ENCODE data around the gene PAXX.
"Not testable (repeated sequence)": the region's sequence is repeated elsewhere in the genome, so short reads cannot be mapped to it uniquely, and the experiment has no call there.

PAXX gene

GRCh38 chr9:137032858-137033257 is 40.6 kb downstream of the PAXX start:
- DNase-seq (ENCODE audit: low spot score) = no peak

- not testable (repeated sequence) for DNase-seq (ENCODE audit: low spot score)
Measured at GRCh38 chr9:137033481-137033880, 41.3 kb downstream of the PAXX start.

GRCh38 chr9:137034039-137034708 is 42.0 kb downstream of the PAXX start:
- no peak for DNase-seq (ENCODE audit: low spot score)

GRCh38 chr9:137034709-137035506 is 42.7 kb downstream of the PAXX start:
- DNase-seq (ENCODE audit: low spot score) = peak; percentile 88

GRCh38 chr9:137035507-137035834 is 43.2 kb downstream of the PAXX start:
- DNase-seq (ENCODE audit: low spot score) = no peak

GRCh38 chr9:137035937-137036336 is 43.7 kb downstream of the PAXX start:
- DNase-seq (ENCODE audit: low spot score) = no peak

GRCh38 chr9:137037035-137037434 is 44.8 kb downstream of the PAXX start:
- no peak for DNase-seq (ENCODE audit: low spot score)

GRCh38 chr9:137037483-137037882 is 45.3 kb downstream of the PAXX start:
- no peak for DNase-seq (ENCODE audit: low spot score)

- no peak for DNase-seq (ENCODE audit: low spot score)
Measured at GRCh38 chr9:137038916-137039315, 46.7 kb downstream of the PAXX start.

- DNase-seq (ENCODE audit: low spot score) = no peak
Measured at GRCh38 chr9:137039611-137040366, 47.6 kb downstream of the PAXX start.

GRCh38 chr9:137040568-137040967 is 48.3 kb downstream of the PAXX start:
- no peak for DNase-seq (ENCODE audit: low spot score)

GRCh38 chr9:137041124-137041523 is 48.9 kb downstream of the PAXX start:
- no peak for DNase-seq (ENCODE audit: low spot score)

- DNase-seq (ENCODE audit: low spot score) = no peak
Measured at GRCh38 chr9:137042751-137043727, 50.8 kb downstream of the PAXX start.
